ENCODE measurements around the gene GSTA4. TPM values are rescaled to one million over a fixed set of nuclear protein-coding genes. Genes with fewer than 3 reads are reported as not detected.

The GSTA4 gene
- total RNA-seq, 6 donors from 2014 or later: 29.0 to 151 (median 80.8) TPM

- peak overlapping the region; percentile 41 to 88 (median 63) for H3K4me3 ChIP-seq
- DNase-seq (peak in 1 of 2 donors; percentile 87), ATAC-seq (ENCODE audit: low FRiP score in 2 of 2) (peak; percentile 2 to 21)
- no peaks in the 10 kb centered on the region for H3K36me3 ChIP-seq
- 0 to 3% methylated on average over 8 to 13 of the region's 13 CpGs for WGBS, 2 donors
- H3K27me3 ChIP-seq: no peaks in the 10 kb centered on the region
- no peak for TF ChIP-seq POLR2A (IDR thresholded peaks at IDR 0.05)
- H3K4me1 ChIP-seq: peaks cover 7 to 20% (median 8%) of the 10 kb centered on the region in 4 donors
- no peaks in the 10 kb centered on the region for H3K9me3 ChIP-seq
- peak overlapping the region; percentile 91 to 97 (median 92) for H3K27ac ChIP-seq
Measured at GRCh38 chr6:52994839-52995088, 320 bp downstream of the GSTA4 start.

- H3K9me3 ChIP-seq: no peaks in the 10 kb centered on the region
- ATAC-seq (ENCODE audit: low FRiP score in 2 of 2): no peak
- peaks cover 7 to 20% (median 8%) of the 10 kb centered on the region in 4 donors for H3K4me1 ChIP-seq
- TF ChIP-seq EP300 (IDR thresholded peaks at IDR 0.05): no peak
- TF ChIP-seq POLR2AphosphoS5 (IDR thresholded peaks at IDR 0.05): no peak
- TF ChIP-seq CTCF (IDR thresholded peaks at IDR 0.05): no peak
- DNase-seq: peak in 1 of 2 donors; percentile 34
- no peaks in the 10 kb centered on the region for H3K27me3 ChIP-seq
- H3K4me3 ChIP-seq: peak overlapping the region; percentile 41 to 88 (median 63)
- H3K27ac ChIP-seq: peak overlapping the region; percentile 91 to 97 (median 92)
- WGBS, 2 donors: 20 to 36% methylated on average over 26 to 32 of the region's 32 CpGs
- H3K36me3 ChIP-seq: peaks cover 0 to 1% (median 0%) of the 10 kb centered on the region in 4 donors
Measured at GRCh38 chr6:52994031-52994838, 849 bp downstream of the GSTA4 start.

GRCh38 chr6:52992980-52993920, 1.8 kb downstream of the GSTA4 start:
- Histone ChIP-seq H3K4me1 (peaks cover 7 to 20% (median 10%) of the 10 kb centered on the region in 4 donors), H3K27me3 (no peaks in the 10 kb centered on the region), H3K4me3 (peak overlapping the region in 3 of 4 donors; percentile 53 to 88 (median 73)), H3K9me3 (no peaks in the 10 kb centered on the region), H3K27ac (peak overlapping the region; percentile 91 to 97 (median 92)), H3K36me3 (peaks cover 0 to 5% (median 0%) of the 10 kb centered on the region in 4 donors)
- no peak for DNase-seq
- no peak for ATAC-seq (ENCODE audit: low FRiP score in 2 of 2)
- WGBS, 2 donors: 66 to 68% methylated on average over 8 of the region's 8 CpGs
- no peak for TF ChIP-seq POLR2A (IDR thresholded peaks at IDR 0.05)
- TF ChIP-seq CTCF (IDR thresholded peaks at IDR 0.05): no peak
- no peak for TF ChIP-seq POLR2AphosphoS5 (IDR thresholded peaks at IDR 0.05)
- TF ChIP-seq EP300 (IDR thresholded peaks at IDR 0.05): no peak

- no peak for TF ChIP-seq EP300 (IDR thresholded peaks at IDR 0.05)
- TF ChIP-seq POLR2A (IDR thresholded peaks at IDR 0.05): no peak
- 89 to 92% methylated on average over 2 of the region's 2 CpGs for WGBS, 2 donors
- no peaks in the 10 kb centered on the region for H3K27me3 ChIP-seq
- DNase-seq: no peak
- H3K9me3 ChIP-seq: no peaks in the 10 kb centered on the region
- ATAC-seq (ENCODE audit: low FRiP score in 2 of 2): no peak
- H3K4me1 ChIP-seq: peaks cover 0 to 5% (median 2%) of the 10 kb centered on the region in 4 donors
- peak overlapping the region in 1 of 4 donors; percentile 22 for H3K27ac ChIP-seq
- H3K36me3 ChIP-seq: peaks cover 0 to 17% (median 1%) of the 10 kb centered on the region in 4 donors
- no peak overlapping the region for H3K4me3 ChIP-seq
Measured at GRCh38 chr6:52990342-52990741, 4.7 kb downstream of the GSTA4 start.

GRCh38 chr6:52985228-52985627, 9.9 kb downstream of the GSTA4 start:
- 82 to 87% methylated on average over 4 of the region's 4 CpGs for WGBS, 2 donors
- no peak overlapping the region for H3K4me3 ChIP-seq
- H3K27ac ChIP-seq: no peak overlapping the region
- peaks cover 3 to 47% (median 15%) of the 10 kb centered on the region in 4 donors for H3K36me3 ChIP-seq
- H3K27me3 ChIP-seq: no peaks in the 10 kb centered on the region
- no peak for TF ChIP-seq CTCF (IDR thresholded peaks at IDR 0.05)
- H3K9me3 ChIP-seq: no peaks in the 10 kb centered on the region
- peaks cover 0 to 3% (median 0%) of the 10 kb centered on the region in 4 donors for H3K4me1 ChIP-seq
- DNase-seq (no peak), ATAC-seq (ENCODE audit: low FRiP score in 2 of 2) (no peak)

Measured in upper lobe of left lung (tissue), 6 donors.